Testis (tissue), 3 donors: ENCODE measurements around the gene AGAP1. TPM values are rescaled to one million over a fixed set of nuclear protein-coding genes. Genes with fewer than 3 reads are reported as not detected.
A peak's percentile ranks its signal among the peaks of the same experiment; 100 is the strongest.

ENCODE experiments used
- DNase-seq: peaks from one replicate; pipeline ENCODE4 v3.0.0-alpha.2; 2019
- H3K27ac ChIP-seq, 2 donors: fragments of 200-600 bp; sonication (generic); one replicate each; pipeline ENCODE4 v1.5.1; 2019
- H3K27me3 ChIP-seq: fragments of 200-600 bp; sonication (generic); one replicate; pipeline ENCODE4 v1.5.1; 2019
- H3K36me3 ChIP-seq: fragments of 200-600 bp; sonication (generic); one replicate; pipeline ENCODE4 v1.5.1; 2017; ENCODE audit warnings: low read depth; ENCODE audit errors: missing control alignments
- H3K4me1 ChIP-seq: fragments of 200-600 bp; sonication (generic); one replicate; pipeline ENCODE4 v1.5.1; 2019
- H3K4me3 ChIP-seq, 2 donors: fragments of 200-600 bp; sonication (generic); one replicate each; pipeline ENCODE4 v1.5.1; 2017 to 2019
- H3K9me3 ChIP-seq: fragments of 200-600 bp; sonication (generic); one replicate; pipeline ENCODE4 v1.5.1; 2017
- POLR2A ChIP-seq: fragments of 450-650 bp; IDR thresholded peaks from one replicate; pipeline ENCODE4 v1.6.1; 2017; ENCODE audit warnings: antibody characterized with exemption, mild to moderate bottlenecking, moderate library complexity
- WGBS, 2 donors: methylation state at CpG; one replicate each; pipeline ENCODE4 v1.1.5; 2018; 5-methylcytosine and 5-hydroxymethylcytosine counted together
- intact Hi-C: fragments of 100-400 bp; cut with DNase I; formaldehyde crosslinking; loops from one replicate; pipeline ENCODE4 v1.15.1; 2023; ENCODE audit warnings: low total_unique reads
- polyA plus RNA-seq: library from polyadenylated mRNA; stranded (reverse); fragments of 350-450 nt; fragmentation: Illumina TruSeq; extraction: RNeasy Lipid Tissue Mini Kit (QIAGEN cat#74804); gene quantifications from one replicate; pipeline ENCODE4 v1.2.3, GENCODE V29; 2014; ENCODE audit warnings: low read depth, low replicate concordance; ENCODE audit not compliant: insufficient read depth
- total RNA-seq, 2 donors: library from RNA; depleted of rRNA; stranded (reverse); fragments of >200 nt; gene quantifications; one replicate each; pipeline ENCODE4 v1.2.3, GENCODE V29; 2016
- TF ChIP-seq, protein P1 (sequence below), 3 experiments: fragments of 450-650 bp in 2 of 3; fragments of 200-600 bp in 1 of 3; sonication (generic) in 1 of 3; IDR thresholded peaks; one replicate each; pipeline ENCODE4 v1.5.1; 2016 to 2019; ENCODE audit warnings: antibody characterized with exemption in 3 of 3, mild to moderate bottlenecking in 2 of 3, moderate library complexity in 1 of 3

The AGAP1 gene
- total and polyA plus RNA-seq, 3 donors from 2014 or later = 21.4 to 45.5 (median 40.7) TPM

DNA sequence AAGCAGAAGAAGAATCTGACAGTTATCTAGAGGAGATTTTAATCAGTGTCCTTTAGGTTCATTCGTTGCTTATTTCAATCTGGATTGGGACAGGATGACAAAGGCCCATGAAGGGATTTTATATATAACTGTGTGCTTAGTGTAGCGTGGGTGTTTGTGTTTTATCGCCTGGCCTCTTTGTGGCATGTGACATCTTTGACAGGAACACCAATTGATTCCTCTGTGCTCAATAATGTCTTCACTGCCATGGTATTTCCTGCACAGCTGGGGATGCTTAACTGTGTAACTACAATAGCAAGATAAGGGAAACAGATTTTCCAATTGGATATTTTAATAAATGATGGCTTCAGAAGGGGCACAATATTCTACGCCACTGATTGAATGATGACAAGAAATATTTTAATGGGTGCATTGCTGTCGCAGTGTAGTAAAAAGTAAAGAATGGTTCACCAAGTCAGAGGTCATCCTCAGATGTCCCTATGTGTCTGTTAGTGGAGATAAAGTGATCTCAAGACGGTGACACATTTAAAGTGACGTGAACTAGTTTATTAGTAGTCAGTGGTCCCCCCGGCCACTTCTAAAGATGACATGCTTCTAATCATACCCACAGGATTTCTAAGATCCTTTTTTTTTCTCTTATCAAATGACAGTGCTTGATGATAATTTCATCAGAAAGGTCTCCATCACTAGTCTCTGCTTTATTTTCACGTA lies 160.4 kb downstream of the AGAP1 start:
- no peak for DNase-seq
- Histone ChIP-seq H3K4me1 (peaks cover 12% of the 10 kb centered on the region), H3K27me3 (no peaks in the 10 kb centered on the region), H3K9me3 (no peaks in the 10 kb centered on the region), H3K27ac (no peak overlapping the region), H3K4me3 (no peak overlapping the region), H3K36me3 (no peaks in the 10 kb centered on the region)
- TF ChIP-seq POLR2A = no peak
- TF ChIP-seq, protein P1, sequence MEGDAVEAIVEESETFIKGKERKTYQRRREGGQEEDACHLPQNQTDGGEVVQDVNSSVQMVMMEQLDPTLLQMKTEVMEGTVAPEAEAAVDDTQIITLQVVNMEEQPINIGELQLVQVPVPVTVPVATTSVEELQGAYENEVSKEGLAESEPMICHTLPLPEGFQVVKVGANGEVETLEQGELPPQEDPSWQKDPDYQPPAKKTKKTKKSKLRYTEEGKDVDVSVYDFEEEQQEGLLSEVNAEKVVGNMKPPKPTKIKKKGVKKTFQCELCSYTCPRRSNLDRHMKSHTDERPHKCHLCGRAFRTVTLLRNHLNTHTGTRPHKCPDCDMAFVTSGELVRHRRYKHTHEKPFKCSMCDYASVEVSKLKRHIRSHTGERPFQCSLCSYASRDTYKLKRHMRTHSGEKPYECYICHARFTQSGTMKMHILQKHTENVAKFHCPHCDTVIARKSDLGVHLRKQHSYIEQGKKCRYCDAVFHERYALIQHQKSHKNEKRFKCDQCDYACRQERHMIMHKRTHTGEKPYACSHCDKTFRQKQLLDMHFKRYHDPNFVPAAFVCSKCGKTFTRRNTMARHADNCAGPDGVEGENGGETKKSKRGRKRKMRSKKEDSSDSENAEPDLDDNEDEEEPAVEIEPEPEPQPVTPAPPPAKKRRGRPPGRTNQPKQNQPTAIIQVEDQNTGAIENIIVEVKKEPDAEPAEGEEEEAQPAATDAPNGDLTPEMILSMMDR (IDR thresholded peaks at IDR 0.05) = no peak
- intact Hi-C loops = no loop called here
- WGBS, 2 donors = 78 to 79% methylated on average over 9 of the region's 9 CpGs

DNA sequence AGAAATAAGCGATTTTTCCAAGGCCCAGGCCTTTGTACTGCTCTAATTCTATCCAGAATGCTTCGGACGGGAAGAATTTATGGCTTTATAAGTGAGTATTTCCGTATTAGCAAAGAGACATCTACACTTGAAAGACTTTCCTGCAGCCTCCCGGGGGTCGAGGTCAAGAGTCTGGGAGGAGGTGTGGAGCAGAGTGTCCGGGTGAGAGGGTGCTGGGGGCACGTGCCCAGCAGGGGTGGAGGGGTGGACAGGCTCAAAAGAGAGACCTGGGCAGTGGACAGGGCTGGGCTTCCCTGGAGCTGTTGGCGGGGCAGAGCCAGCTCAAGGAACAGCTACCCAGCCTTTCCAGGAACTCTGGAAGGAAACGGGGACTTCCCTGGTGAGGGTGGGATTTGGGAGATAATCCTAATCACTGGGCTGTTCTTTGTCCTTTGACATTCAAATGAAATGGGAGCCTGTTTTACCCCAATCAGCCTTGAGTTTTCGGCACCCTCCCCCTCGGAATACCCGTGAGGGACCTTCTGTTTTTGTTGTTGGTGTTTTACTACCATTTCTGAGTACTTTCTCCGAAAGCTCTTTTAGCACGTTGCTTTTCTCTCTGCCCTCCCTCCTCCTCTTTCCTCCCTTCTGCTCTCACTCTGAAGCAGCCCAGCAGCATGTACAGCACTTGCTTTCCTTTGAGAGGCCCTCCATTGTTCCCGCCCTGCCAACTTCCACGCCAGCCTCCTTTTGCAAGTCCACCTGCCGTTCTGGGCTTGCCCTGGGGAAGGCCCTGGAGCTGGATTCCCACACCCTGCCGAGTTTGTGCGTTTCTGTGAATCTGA lies 164.7 kb downstream of the AGAP1 start:
- TF ChIP-seq POLR2A = no peak
- TF ChIP-seq, protein P1 (IDR thresholded peaks at IDR 0.05) = no peak
- WGBS, 2 donors = 35 to 51% methylated on average over 20 of the region's 20 CpGs
- peaks cover 27% of the 10 kb centered on the region for H3K4me1 ChIP-seq
- DNase-seq = no peak
- H3K27me3 ChIP-seq = no peaks in the 10 kb centered on the region
- intact Hi-C loops = no loop called here
- H3K36me3 ChIP-seq = no peaks in the 10 kb centered on the region
- H3K4me3 ChIP-seq = no peak overlapping the region
- H3K9me3 ChIP-seq = no peaks in the 10 kb centered on the region
- H3K27ac ChIP-seq = peak overlapping the region; percentile 24 to 33

DNA sequence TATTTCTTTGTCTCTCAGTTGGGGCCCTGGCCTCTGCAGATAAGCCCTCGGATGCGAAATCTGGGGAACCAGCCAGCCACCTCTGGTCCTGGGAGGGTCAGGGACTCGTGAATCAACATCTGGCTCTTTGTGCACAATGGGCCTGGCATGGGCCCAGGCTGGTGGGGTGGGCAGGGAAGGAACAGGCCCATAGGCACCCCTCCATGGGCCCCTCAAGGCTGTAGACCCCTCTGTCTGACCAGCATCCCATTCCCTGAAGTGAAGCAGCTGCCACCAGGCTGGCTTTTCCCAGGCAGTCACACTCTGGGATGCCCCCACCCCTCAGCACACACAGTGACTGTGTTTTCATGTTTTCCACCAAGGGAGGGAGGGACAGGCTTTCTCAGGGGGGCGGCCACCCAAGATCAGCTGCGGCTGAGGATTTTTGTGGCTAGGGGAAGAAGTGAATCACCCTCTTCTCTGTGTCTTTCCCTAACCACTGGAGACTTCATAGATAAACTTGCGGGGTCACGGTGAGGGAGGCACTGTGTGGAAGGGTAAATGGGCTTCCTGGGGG lies 166.0 kb downstream of the AGAP1 start:
- intact Hi-C loops = no loop called here
- Histone ChIP-seq H3K9me3 (no peaks in the 10 kb centered on the region), H3K4me1 (peaks cover 27% of the 10 kb centered on the region), H3K36me3 (no peaks in the 10 kb centered on the region), H3K27ac (no peak overlapping the region), H3K27me3 (no peaks in the 10 kb centered on the region), H3K4me3 (no peak overlapping the region)
- TF ChIP-seq POLR2A = no peak
- TF ChIP-seq, protein P1 (IDR thresholded peaks at IDR 0.05) = no peak
- WGBS, 2 donors = 40 to 46% methylated on average over 7 of the region's 7 CpGs
- DNase-seq = no peak

DNA sequence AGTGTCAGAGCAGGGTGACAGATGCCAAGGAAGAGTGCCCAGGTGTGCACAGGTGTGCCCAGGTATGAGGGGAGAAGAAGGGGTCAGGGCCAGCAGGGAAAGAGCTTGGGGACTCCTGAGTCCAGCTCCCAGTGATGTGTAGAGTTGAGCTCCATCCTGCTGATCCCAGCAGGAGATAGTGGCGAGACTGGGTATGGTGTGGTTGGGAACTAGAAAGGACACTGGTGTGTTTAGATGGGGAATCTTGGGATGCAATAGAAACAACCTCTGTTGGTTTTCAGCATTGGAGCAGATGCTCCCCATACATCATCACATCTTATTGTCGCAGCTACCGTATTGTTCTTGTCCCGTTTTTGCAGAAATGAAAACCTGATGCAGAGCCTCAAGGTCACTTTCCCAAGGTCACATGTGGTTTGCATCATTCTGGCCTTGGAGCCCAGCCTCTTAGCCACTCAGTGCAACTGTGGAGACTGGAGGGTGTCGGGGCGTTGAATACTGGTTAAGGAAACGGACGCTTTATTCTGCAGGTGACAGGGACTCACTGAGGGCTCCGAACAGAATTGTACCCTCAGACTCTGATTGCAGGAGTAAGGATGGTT lies 166.7 kb downstream of the AGAP1 start:
- WGBS, 2 donors = 44 to 56% methylated on average over 9 of the region's 9 CpGs
- intact Hi-C loops = no loop called here
- Histone ChIP-seq H3K4me1 (peaks cover 27% of the 10 kb centered on the region), H3K9me3 (no peaks in the 10 kb centered on the region), H3K27me3 (no peaks in the 10 kb centered on the region), H3K4me3 (no peak overlapping the region), H3K27ac (no peak overlapping the region), H3K36me3 (no peaks in the 10 kb centered on the region)
- no peak for DNase-seq
- TF ChIP-seq, protein P1 (IDR thresholded peaks at IDR 0.05) = no peak
- TF ChIP-seq POLR2A = no peak
